Endothelial cell of umbilical vein (primary cell): Measurements from ENCODE around the gene NAALADL1. TPM values are rescaled to one million over a fixed set of nuclear protein-coding genes. Genes with fewer than 3 reads are reported as not detected.
A peak's percentile ranks its signal among the peaks of the same experiment; 100 is the strongest.
"Not testable (repeated sequence)": the region's sequence is repeated elsewhere in the genome, so short reads cannot be mapped to it uniquely, and the experiment has no call there.

Experiments used
- BruUV-seq: library from RNA; stranded (reverse); fragments of 400-500 nt; replicated peaks from 2 replicates; lab custom pipeline; 2021; lab: Mats Ljungman, UMichigan
- CTCF ChIA-PET: fragments of 300-600, 350-600 bp; sonication (Branson Sonifier 250); formaldehyde crosslinking; loops from one replicate; lab custom pipeline; 2021; ENCODE audit warnings: antibody characterized with exemption, inconsistent platforms; lab: Charles Lee
- POLR2A ChIA-PET: fragments of 300-600, 350-600 bp; sonication (Branson Sonifier 250); formaldehyde crosslinking; loops from one replicate; lab custom pipeline; 2021; ENCODE audit warnings: antibody characterized with exemption, inconsistent platforms; lab: Charles Lee
- DNase-seq: peaks from one replicate; pipeline ENCODE4 v3.0.0-alpha.2; 2011; ENCODE audit warnings: low read depth, low spot score
- FAIRE-seq: peaks from 2 replicates; lab custom pipeline; 2011; peaks lifted over from hg19 to GRCh38; lab: Jason Lieb, UNC
- H2AFZ ChIP-seq: 2 replicates; pipeline ENCODE4 v1.6.0; 2012; ENCODE audit warnings: low read depth, low read length, control low read depth, inconsistent platforms
- H3K27ac ChIP-seq: 2 replicates; pipeline ENCODE4 v1.5.1; 2011; ENCODE audit warnings: low read depth, mild to moderate bottlenecking, control low read depth, low read length, moderate library complexity; ENCODE audit not compliant: insufficient read depth
- H3K27me3 ChIP-seq, 2 experiments: 2 replicates each; pipeline versions ENCODE4 v1.6.0 to v1.6.1; 2011; ENCODE audit warnings: low read length in 2 of 2, mixed read lengths in 1 of 2; ENCODE audit not compliant: control insufficient read depth in 2 of 2, insufficient read depth in 2 of 2
- H3K36me3 ChIP-seq, 2 experiments: 2 replicates in 1 of 2; 3 replicates in 1 of 2; pipeline ENCODE4 v1.5.1; 2011; ENCODE audit warnings: low read length in 2 of 2, mild to moderate bottlenecking in 1 of 2, moderate library complexity in 1 of 2; ENCODE audit not compliant: control insufficient read depth in 2 of 2, insufficient read depth in 2 of 2; ENCODE audit errors: extremely low read depth in 1 of 2
- H3K4me1 ChIP-seq: 3 replicates; pipeline ENCODE4 v1.5.1; 2011; ENCODE audit warnings: mild to moderate bottlenecking, low read length; ENCODE audit not compliant: control insufficient read depth, insufficient read depth; ENCODE audit errors: extremely low read depth
- H3K4me2 ChIP-seq: 2 replicates; pipeline ENCODE4 v1.6.1; 2011; ENCODE audit warnings: low read length, control low read depth, mixed read lengths; ENCODE audit not compliant: insufficient read depth
- H3K4me3 ChIP-seq, 3 experiments: fragments of 200-600 bp in 1 of 3; sonication (generic), shearing (Covaris generic) in 1 of 3; replicated peaks in 1 of 3; 2 replicates each; pipeline ENCODE4 v1.5.1; 2011 to 2016; ENCODE audit warnings: control low read depth in 3 of 3, low read length in 3 of 3, mild to moderate bottlenecking in 2 of 3, inconsistent platforms in 1 of 3, low read depth in 1 of 3, moderate library complexity in 1 of 3; ENCODE audit not compliant: insufficient read depth in 1 of 3
- H3K79me2 ChIP-seq: 2 replicates; pipeline ENCODE4 v1.6.0; 2012; ENCODE audit warnings: low read length, inconsistent platforms; ENCODE audit not compliant: control insufficient read depth, insufficient read depth
- H3K9ac ChIP-seq: replicated peaks from 2 replicates; pipeline ENCODE3; 2011; ENCODE audit warnings: low read length, control low read depth; ENCODE audit not compliant: insufficient read depth; ENCODE audit errors: extremely low read depth
- H3K9me1 ChIP-seq: replicated peaks from 3 replicates; pipeline ENCODE4 v1.6.0; 2011; ENCODE audit warnings: mild to moderate bottlenecking, low read length; ENCODE audit not compliant: control insufficient read depth, insufficient read depth; ENCODE audit errors: extremely low read depth
- H3K9me3 ChIP-seq: replicated peaks from 2 replicates; pipeline ENCODE4 v1.5.1; 2012; ENCODE audit warnings: low read length, inconsistent platforms; ENCODE audit not compliant: control insufficient read depth, insufficient read depth
- H4K20me1 ChIP-seq: replicated peaks from 2 replicates; pipeline ENCODE3; 2011; ENCODE audit warnings: mild to moderate bottlenecking, low read length; ENCODE audit not compliant: control insufficient read depth, insufficient read depth; ENCODE audit errors: extremely low read depth
- EZH2 ChIP-seq: IDR thresholded peaks from 2 replicates; pipeline ENCODE4 v1.6.1; 2012; ENCODE audit warnings: borderline replicate concordance, low read depth, mild to moderate bottlenecking, moderate library complexity, low read length, inconsistent platforms; ENCODE audit not compliant: severe bottlenecking
- FOS ChIP-seq: IDR thresholded peaks from 2 replicates; pipeline ENCODE4 v1.6.1; 2011; ENCODE audit warnings: mild to moderate bottlenecking, low read length, moderate library complexity, borderline replicate concordance; ENCODE audit not compliant: insufficient read depth
- GATA2 ChIP-seq: IDR thresholded peaks from 2 replicates; pipeline ENCODE4 v1.7.0; 2011; ENCODE audit warnings: low read depth, mild to moderate bottlenecking, moderate library complexity, mixed read lengths, low read length; ENCODE audit not compliant: insufficient read length, insufficient read depth
- JUN ChIP-seq: IDR thresholded peaks from 2 replicates; pipeline ENCODE4 v1.6.1; 2011; ENCODE audit warnings: borderline replicate concordance, low read depth; ENCODE audit not compliant: insufficient read length, insufficient read depth
- MYC ChIP-seq: IDR thresholded peaks from one replicate; pipeline ENCODE4 v1.6.1; 2011; ENCODE audit warnings: mild to moderate bottlenecking, low read depth, low read length
- POLR2A ChIP-seq: IDR thresholded peaks from 2 replicates; pipeline ENCODE4 v1.6.1; 2012; ENCODE audit warnings: low read depth, mild to moderate bottlenecking, control low read depth, low read length
- POLR2AphosphoS5 ChIP-seq: IDR thresholded peaks from 2 replicates; pipeline ENCODE4 v1.6.1; 2012; ENCODE audit warnings: low read depth, mild to moderate bottlenecking, control low read depth, low read length, moderate library complexity; ENCODE audit not compliant: insufficient read depth
- dilution Hi-C: fragments of 300-500 bp; cut with MboI; formaldehyde crosslinking; loops from one replicate; pipeline ENCODE4 v1.15.0; 2019; ENCODE audit warnings: low sequenced_read_pairs; ENCODE audit not compliant: extremely low pct_ligation_motif_present
- intact Hi-C: fragments of 100-400 bp; cut with micrococcal nuclease; formaldehyde crosslinking; loops from one replicate; pipeline ENCODE4 v1.10.0; 2022
- polyA plus RNA-seq, 4 experiments: library from polyadenylated mRNA; depleted of rRNA in 3 of 4; stranded (reverse) in 3 of 4; unstranded in 1 of 4; fragments of >200 nt; gene quantifications; 2 replicates each; pipeline versions ENCODE4 v1.2.1 to v1.2.3, GENCODE V29; 2011 to 2012; ENCODE audit warnings: missing spikeins in 1 of 4
- total RNA-seq: library from RNA; stranded (reverse); gene quantifications from 2 replicates; pipeline ENCODE4 v1.2.3, GENCODE V29; 2021
- TF ChIP-seq, protein P1 (sequence below), 2 donors: IDR thresholded peaks; 1 replicate in 1 of 2; 2 replicates in 1 of 2; pipeline ENCODE4 v1.5.1; 2011; ENCODE audit warnings: low read length in 2 of 2, mild to moderate bottlenecking in 2 of 2, moderate library complexity in 2 of 2, control low read depth in 1 of 2, inconsistent platforms in 1 of 2, low read depth in 1 of 2; ENCODE audit not compliant: insufficient read depth in 1 of 2; ENCODE audit errors: extremely low read depth in 1 of 2
- TF ChIP-seq, protein P2 (sequence below): IDR thresholded peaks from 2 replicates; pipeline ENCODE4 v1.6.1; 2011; ENCODE audit not compliant: insufficient read depth, insufficient read length

Gene NAALADL1
- total and polyA plus RNA-seq, 2 donors (not counting 3 experiments of a cell fraction or from before 2014, with no cell fraction given) = 6.8 to 13.9 TPM

GRCh38 chr11:65026810-65027209, 31.5 kb downstream of the NAALADL1 start:
- TF ChIP-seq, protein P1, sequence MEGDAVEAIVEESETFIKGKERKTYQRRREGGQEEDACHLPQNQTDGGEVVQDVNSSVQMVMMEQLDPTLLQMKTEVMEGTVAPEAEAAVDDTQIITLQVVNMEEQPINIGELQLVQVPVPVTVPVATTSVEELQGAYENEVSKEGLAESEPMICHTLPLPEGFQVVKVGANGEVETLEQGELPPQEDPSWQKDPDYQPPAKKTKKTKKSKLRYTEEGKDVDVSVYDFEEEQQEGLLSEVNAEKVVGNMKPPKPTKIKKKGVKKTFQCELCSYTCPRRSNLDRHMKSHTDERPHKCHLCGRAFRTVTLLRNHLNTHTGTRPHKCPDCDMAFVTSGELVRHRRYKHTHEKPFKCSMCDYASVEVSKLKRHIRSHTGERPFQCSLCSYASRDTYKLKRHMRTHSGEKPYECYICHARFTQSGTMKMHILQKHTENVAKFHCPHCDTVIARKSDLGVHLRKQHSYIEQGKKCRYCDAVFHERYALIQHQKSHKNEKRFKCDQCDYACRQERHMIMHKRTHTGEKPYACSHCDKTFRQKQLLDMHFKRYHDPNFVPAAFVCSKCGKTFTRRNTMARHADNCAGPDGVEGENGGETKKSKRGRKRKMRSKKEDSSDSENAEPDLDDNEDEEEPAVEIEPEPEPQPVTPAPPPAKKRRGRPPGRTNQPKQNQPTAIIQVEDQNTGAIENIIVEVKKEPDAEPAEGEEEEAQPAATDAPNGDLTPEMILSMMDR (IDR thresholded peaks at IDR 0.05; ENCODE audit: extremely low read depth in 1 of 2, insufficient read depth in 1 of 2, low read depth in 1 of 2, low read length in 2 of 2) = no peak
- no peak for TF ChIP-seq EZH2
- no peak for TF ChIP-seq POLR2A
- no peak for TF ChIP-seq FOS
- no peak for TF ChIP-seq POLR2AphosphoS5
- TF ChIP-seq GATA2 = no peak
- TF ChIP-seq JUN = no peak
- no peak for TF ChIP-seq MYC
- TF ChIP-seq, protein P2, sequence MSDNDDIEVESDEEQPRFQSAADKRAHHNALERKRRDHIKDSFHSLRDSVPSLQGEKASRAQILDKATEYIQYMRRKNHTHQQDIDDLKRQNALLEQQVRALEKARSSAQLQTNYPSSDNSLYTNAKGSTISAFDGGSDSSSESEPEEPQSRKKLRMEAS = no peak
- H3K9me1 ChIP-seq = no peaks in the 10 kb centered on the region
- peaks cover 11% of the 10 kb centered on the region for H3K4me1 ChIP-seq
- H3K27me3 ChIP-seq = no peaks in the 10 kb centered on the region
- intact Hi-C loops = loop anchor here (1.0 kb wide), 6 partner anchors 13 to 110 kb away; partner anchors contain the start of genes ARL2, ATG2A, VPS51 and ZNHIT2
- H3K9ac ChIP-seq = peak overlapping the region; percentile 43
- H2AFZ ChIP-seq = peak overlapping the region; percentile 92
- peak overlapping the region; percentile 92 for H3K4me2 ChIP-seq
- no peak for DNase-seq
- H3K36me3 ChIP-seq = no peaks in the 10 kb centered on the region
- no peak overlapping the region for H3K27ac ChIP-seq
- H4K20me1 ChIP-seq = no peaks in the 10 kb centered on the region
- H3K79me2 ChIP-seq = no peaks in the 10 kb centered on the region
- H3K4me3 ChIP-seq = peak overlapping the region in 1 of 3 experiments; percentile 69
- POLR2A ChIA-PET = no interaction called here
- H3K9me3 ChIP-seq = no peaks in the 10 kb centered on the region
- BruUV-seq = no TSS peak
- no peak for FAIRE-seq
- CTCF ChIA-PET = interaction anchor here (0.6 to 1.2 kb wide), 6 partner anchors 12 to 65 kb away, joined by 3 to 10 read pairs (median 4); partner anchors contain the start of genes ARL2 and SAC3D1
- dilution Hi-C loops = no loop called here

DNA sequence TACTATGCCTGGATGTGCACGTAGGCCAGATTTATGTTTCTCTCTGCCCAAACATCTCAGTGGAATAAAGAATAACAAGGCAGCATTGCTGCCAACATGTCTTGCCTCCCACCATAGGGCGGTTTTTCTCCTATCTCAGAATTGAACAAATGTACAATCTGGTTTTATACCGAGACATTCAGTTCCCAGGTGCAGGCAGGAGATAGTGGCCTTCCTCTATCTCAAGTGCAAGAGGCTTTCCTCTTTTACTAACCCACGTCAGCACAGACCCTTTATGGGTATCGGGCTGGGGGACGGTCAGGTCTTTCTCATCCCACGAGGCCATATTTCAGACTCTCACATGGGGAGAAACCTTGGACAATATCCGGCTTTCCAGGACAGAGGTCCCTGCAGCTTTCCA, 34.9 kb downstream of the NAALADL1 start:
- BruUV-seq, H3K4me3 ChIP-seq, H3K79me2 ChIP-seq, H3K9me1 ChIP-seq, intact Hi-C loops, POLR2A ChIA-PET, FAIRE-seq, H3K36me3 ChIP-seq, H4K20me1 ChIP-seq, H2AFZ ChIP-seq, dilution Hi-C loops, H3K27ac ChIP-seq, H3K27me3 ChIP-seq, H3K9ac ChIP-seq, H3K9me3 ChIP-seq, DNase-seq, H3K4me2 ChIP-seq: not testable (repeated sequence)
- CTCF ChIA-PET = interaction anchor here (1.7 kb wide), 1 partner anchor 10 kb away, joined by 4 read pairs; the partner anchor contains the start of gene ARL2
- peaks cover 11% of the 10 kb centered on the region for H3K4me1 ChIP-seq
